BE2C (cell line): ENCODE data around the gene LRBA.

Experiments
- DNase-seq: peaks from one replicate; pipeline ENCODE4 v3.0.0-alpha.2; 2020
- H3K27me3 ChIP-seq: fragments of 250-450 bp; sonication (Bioruptor Pico); 2 replicates; pipeline ENCODE4 v1.5.1; 2020; ENCODE audit warnings: mild to moderate bottlenecking
- H3K36me3 ChIP-seq: fragments of 250-450 bp; sonication (Bioruptor Pico); 2 replicates; pipeline ENCODE4 v1.5.1; 2020; ENCODE audit warnings: mild to moderate bottlenecking
- H3K4me1 ChIP-seq: fragments of 250-450 bp; sonication (Bioruptor Pico); 2 replicates; pipeline ENCODE4 v1.5.1; 2020
- H3K4me3 ChIP-seq: 2 replicates; pipeline ENCODE4 v1.5.1; 2011; ENCODE audit warnings: low read depth, low read length
- H3K9me3 ChIP-seq: fragments of 250-450 bp; sonication (Bioruptor Pico); 2 replicates; pipeline ENCODE4 v1.5.1; 2020
- TF ChIP-seq, protein P1 (sequence below): IDR thresholded peaks from 2 replicates; pipeline ENCODE4 v1.5.1; 2012; ENCODE audit warnings: mild to moderate bottlenecking, low read depth, low read length

The LRBA gene

DNA sequence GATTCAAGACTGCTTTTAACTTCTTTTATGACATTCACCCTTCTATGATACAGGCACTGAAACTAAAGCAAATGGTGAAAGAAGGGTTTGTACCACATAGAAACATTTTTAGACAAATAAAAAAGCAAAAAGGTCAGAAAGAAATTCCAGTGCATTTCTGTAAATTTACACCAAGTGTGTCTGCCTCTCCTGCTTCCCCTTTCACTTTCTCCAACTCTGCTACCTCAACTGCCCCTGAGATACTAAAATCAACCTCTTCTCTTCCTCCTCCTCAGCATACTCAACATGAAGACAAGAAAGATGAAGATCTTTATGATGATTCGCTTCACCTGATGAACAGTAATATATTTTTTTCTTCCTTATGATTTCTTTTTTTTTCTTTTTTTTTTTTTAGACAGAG, 187.9 kb downstream of the LRBA start:
- Histone ChIP-seq H3K36me3 (no peaks in the 10 kb centered on the region; the same call in none of the 2 replicates), H3K9me3 (no peaks in the 10 kb centered on the region), H3K4me3 (no peak overlapping the region), H3K4me1 (no peaks in the 10 kb centered on the region), H3K27me3 (no peaks in the 10 kb centered on the region)
- DNase-seq, result no peak
- TF ChIP-seq, protein P1, sequence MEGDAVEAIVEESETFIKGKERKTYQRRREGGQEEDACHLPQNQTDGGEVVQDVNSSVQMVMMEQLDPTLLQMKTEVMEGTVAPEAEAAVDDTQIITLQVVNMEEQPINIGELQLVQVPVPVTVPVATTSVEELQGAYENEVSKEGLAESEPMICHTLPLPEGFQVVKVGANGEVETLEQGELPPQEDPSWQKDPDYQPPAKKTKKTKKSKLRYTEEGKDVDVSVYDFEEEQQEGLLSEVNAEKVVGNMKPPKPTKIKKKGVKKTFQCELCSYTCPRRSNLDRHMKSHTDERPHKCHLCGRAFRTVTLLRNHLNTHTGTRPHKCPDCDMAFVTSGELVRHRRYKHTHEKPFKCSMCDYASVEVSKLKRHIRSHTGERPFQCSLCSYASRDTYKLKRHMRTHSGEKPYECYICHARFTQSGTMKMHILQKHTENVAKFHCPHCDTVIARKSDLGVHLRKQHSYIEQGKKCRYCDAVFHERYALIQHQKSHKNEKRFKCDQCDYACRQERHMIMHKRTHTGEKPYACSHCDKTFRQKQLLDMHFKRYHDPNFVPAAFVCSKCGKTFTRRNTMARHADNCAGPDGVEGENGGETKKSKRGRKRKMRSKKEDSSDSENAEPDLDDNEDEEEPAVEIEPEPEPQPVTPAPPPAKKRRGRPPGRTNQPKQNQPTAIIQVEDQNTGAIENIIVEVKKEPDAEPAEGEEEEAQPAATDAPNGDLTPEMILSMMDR, result no peak

- TF ChIP-seq, protein P1, result no peak
- H3K9me3 ChIP-seq, result no peaks in the 10 kb centered on the region
- no peaks in the 10 kb centered on the region for H3K4me1 ChIP-seq
- H3K27me3 ChIP-seq, result no peaks in the 10 kb centered on the region
- no peak for DNase-seq
- H3K36me3 ChIP-seq, result no peaks in the 10 kb centered on the region; the same call in none of the 2 replicates
- H3K4me3 ChIP-seq, result no peak overlapping the region
These were observed 188.8 kb downstream of the LRBA start for GRCh38 chr4:150826306-150826705.

DNA sequence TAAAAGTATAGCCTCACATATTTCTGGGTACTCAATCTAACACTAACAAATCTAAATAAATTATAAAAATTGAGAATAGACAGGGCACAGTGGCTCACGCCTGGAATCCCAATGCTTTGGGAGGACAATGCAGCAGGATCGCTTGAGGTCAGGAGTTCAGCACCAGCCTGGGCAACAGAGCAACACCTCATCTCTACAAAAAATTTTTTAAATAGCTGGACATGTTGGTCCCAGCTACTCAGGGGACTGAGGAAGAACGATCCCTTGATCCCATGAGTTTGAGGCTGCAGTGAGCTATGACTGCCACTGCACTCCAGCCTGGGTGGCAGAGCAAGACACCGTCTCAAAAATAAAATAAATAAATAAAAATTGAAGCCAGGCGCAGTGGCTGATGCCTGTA, 192.7 kb downstream of the LRBA start:
- Histone ChIP-seq H3K36me3 (no peaks in the 10 kb centered on the region; the same call in 1 of the 2 replicates), H3K4me1 (no peaks in the 10 kb centered on the region), H3K27me3 (no peaks in the 10 kb centered on the region), H3K9me3 (no peaks in the 10 kb centered on the region), H3K4me3 (no peak overlapping the region)
- TF ChIP-seq, protein P1, result no peak
- DNase-seq, result no peak

GRCh38 chr4:150821641-150822040, 193.4 kb downstream of the LRBA start:
- TF ChIP-seq, protein P1, result no peak
- Histone ChIP-seq H3K9me3 (no peaks in the 10 kb centered on the region), H3K36me3 (no peaks in the 10 kb centered on the region), H3K4me3 (no peak overlapping the region), H3K4me1 (no peaks in the 10 kb centered on the region), H3K27me3 (no peaks in the 10 kb centered on the region)
- DNase-seq, result no peak

- Histone ChIP-seq H3K36me3 (no peaks in the 10 kb centered on the region), H3K4me1 (no peaks in the 10 kb centered on the region), H3K9me3 (no peaks in the 10 kb centered on the region), H3K27me3 (no peaks in the 10 kb centered on the region), H3K4me3 (no peak overlapping the region)
- TF ChIP-seq, protein P1, result no peak
- no peak for DNase-seq
These were observed 194.7 kb downstream of the LRBA start for GRCh38 chr4:150820409-150820808.

GRCh38 chr4:150818661-150819060, 196.4 kb downstream of the LRBA start:
- Histone ChIP-seq H3K9me3 (no peaks in the 10 kb centered on the region), H3K27me3 (no peaks in the 10 kb centered on the region), H3K36me3 (no peaks in the 10 kb centered on the region), H3K4me1 (no peaks in the 10 kb centered on the region), H3K4me3 (no peak overlapping the region)
- no peak for DNase-seq
- TF ChIP-seq, protein P1, result no peak
